HG03039 (cell line): ENCODE data around the gene CCDC9.
"Not testable (repeated sequence)": the region's sequence is repeated elsewhere in the genome, so short reads cannot be mapped to it uniquely, and the experiment has no call there.

Source experiments
- ATAC-seq: cut with Tn5 transposase; IDR thresholded peaks from one replicate; pipeline ENCODE4 v1.9.1; 2021; ENCODE audit warnings: mild to moderate bottlenecking, moderate library complexity; ENCODE audit not compliant: unreplicated experiment

CCDC9 gene

GRCh38 chr19:47283405-47284059 is 27.2 kb downstream of the CCDC9 start:
- ATAC-seq = no peak

- no peak for ATAC-seq
Measured at GRCh38 chr19:47284324-47284899, 28.1 kb downstream of the CCDC9 start.

- no peak for ATAC-seq
Measured at GRCh38 chr19:47296036-47296435, 39.7 kb downstream of the CCDC9 start.

- ATAC-seq = not testable (repeated sequence)
Measured at GRCh38 chr19:47300867-47301266, 44.5 kb downstream of the CCDC9 start.

- ATAC-seq = no peak
Measured at GRCh38 chr19:47302249-47302648, 45.9 kb downstream of the CCDC9 start.

GRCh38 chr19:47303966-47304365 is 47.6 kb downstream of the CCDC9 start:
- ATAC-seq = no peak

GRCh38 chr19:47305309-47305751 is 49.0 kb downstream of the CCDC9 start:
- ATAC-seq = no peak

- ATAC-seq = no peak
Measured at GRCh38 chr19:47306303-47306702, 50.0 kb downstream of the CCDC9 start.

GRCh38 chr19:47309038-47309437 is 52.7 kb downstream of the CCDC9 start:
- no peak for ATAC-seq

GRCh38 chr19:47309608-47310007 is 53.3 kb downstream of the CCDC9 start, which contains the start of gene C5AR1:
C5AR1 (plus strand) TSS chr19:47309861; CDS start chr19:47309896, 35 bp downstream.
- ATAC-seq = no peak

GRCh38 chr19:47310323-47310722 is 54.0 kb downstream of the CCDC9 start:
- ATAC-seq = no peak

GRCh38 chr19:47310819-47311218 is 54.5 kb downstream of the CCDC9 start:
- ATAC-seq = no peak

- no peak for ATAC-seq
Measured at GRCh38 chr19:47312366-47313006, 56.2 kb downstream of the CCDC9 start.

GRCh38 chr19:47313754-47314295 is 57.5 kb downstream of the CCDC9 start:
- no peak for ATAC-seq

GRCh38 chr19:47315125-47315821 is 58.9 kb downstream of the CCDC9 start:
- no peak for ATAC-seq

- ATAC-seq = no peak
Measured at GRCh38 chr19:47316513-47316912, 60.2 kb downstream of the CCDC9 start.

- ATAC-seq = no peak
Measured at GRCh38 chr19:47319923-47320871, 63.9 kb downstream of the CCDC9 start.
